ENCODE measurements around the gene OLIG1.

DNA sequence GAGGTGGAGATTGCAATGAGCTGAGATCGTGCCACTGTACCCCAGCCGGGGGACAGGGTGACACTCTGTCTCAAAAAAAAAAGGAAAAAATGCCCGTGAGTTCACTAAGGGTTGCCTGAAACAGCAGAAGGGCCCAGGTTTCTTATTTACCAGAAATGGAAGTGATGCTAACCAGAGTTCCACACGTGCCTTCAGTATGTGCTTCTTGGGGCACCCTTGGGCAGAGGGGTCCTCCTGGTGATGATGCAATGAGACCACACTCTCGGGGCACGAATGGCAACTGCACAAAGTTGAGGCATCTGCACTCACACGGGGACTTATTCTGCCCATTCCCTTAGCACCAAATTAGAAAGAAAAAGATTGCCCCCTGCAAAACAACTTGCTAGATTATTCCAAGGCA, 29.2 kb downstream of the OLIG1 start:
- TF ChIP-seq POLR2AphosphoS5 (IDR thresholded peaks at IDR 0.05; ENCODE audit: borderline replicate concordance, low read depth, low read length) (no peak), EZH2 (IDR thresholded peaks at IDR 0.05) (no peak), FOXP2 (optimal IDR thresholded peaks at IDR 0.05; ENCODE audit: control extremely low read depth, extremely low read length, insufficient read depth) (no peak)
